Fibroblast of mammary gland (primary cell): ENCODE measurements around the gene CRHR2.

Source experiments
- DNase-seq: peaks from one replicate; pipeline ENCODE4 v3.0.0-alpha.2; 2010; ENCODE audit warnings: low read depth
- H3K4me3 ChIP-seq: 2 replicates; pipeline ENCODE4 v1.5.1; 2011; ENCODE audit warnings: low read depth, mild to moderate bottlenecking, low read length, moderate library complexity; ENCODE audit not compliant: control insufficient read depth
- TF ChIP-seq, protein P1 (sequence below): conservative IDR thresholded peaks from 2 replicates; pipeline ENCODE4 v1.5.1; 2011; ENCODE audit warnings: low read depth, low read length, inconsistent platforms; ENCODE audit not compliant: control insufficient read depth, insufficient read depth

CRHR2 gene

DNA sequence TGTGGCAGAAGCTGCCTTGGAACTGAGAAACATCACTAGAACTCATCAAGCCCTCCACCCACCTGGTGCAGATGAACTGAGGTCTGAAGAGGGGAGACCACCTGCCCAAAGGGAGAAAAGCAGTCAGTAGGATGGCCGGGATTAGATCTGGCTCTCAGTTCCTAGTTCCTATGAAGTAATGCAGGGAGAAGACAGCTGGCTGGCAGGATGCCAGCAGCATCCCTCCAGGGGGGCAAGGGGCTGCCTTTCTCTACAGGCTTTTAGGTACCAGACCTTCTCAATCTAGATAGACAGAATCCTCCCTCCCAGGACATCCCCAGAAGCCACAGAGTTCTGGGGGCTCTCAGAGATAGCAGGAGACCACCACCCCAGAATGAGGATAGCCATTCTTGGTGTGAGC, 7.8 kb downstream of the CRHR2 start:
- DNase-seq = no peak
- TF ChIP-seq, protein P1, sequence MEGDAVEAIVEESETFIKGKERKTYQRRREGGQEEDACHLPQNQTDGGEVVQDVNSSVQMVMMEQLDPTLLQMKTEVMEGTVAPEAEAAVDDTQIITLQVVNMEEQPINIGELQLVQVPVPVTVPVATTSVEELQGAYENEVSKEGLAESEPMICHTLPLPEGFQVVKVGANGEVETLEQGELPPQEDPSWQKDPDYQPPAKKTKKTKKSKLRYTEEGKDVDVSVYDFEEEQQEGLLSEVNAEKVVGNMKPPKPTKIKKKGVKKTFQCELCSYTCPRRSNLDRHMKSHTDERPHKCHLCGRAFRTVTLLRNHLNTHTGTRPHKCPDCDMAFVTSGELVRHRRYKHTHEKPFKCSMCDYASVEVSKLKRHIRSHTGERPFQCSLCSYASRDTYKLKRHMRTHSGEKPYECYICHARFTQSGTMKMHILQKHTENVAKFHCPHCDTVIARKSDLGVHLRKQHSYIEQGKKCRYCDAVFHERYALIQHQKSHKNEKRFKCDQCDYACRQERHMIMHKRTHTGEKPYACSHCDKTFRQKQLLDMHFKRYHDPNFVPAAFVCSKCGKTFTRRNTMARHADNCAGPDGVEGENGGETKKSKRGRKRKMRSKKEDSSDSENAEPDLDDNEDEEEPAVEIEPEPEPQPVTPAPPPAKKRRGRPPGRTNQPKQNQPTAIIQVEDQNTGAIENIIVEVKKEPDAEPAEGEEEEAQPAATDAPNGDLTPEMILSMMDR = no peak

DNA sequence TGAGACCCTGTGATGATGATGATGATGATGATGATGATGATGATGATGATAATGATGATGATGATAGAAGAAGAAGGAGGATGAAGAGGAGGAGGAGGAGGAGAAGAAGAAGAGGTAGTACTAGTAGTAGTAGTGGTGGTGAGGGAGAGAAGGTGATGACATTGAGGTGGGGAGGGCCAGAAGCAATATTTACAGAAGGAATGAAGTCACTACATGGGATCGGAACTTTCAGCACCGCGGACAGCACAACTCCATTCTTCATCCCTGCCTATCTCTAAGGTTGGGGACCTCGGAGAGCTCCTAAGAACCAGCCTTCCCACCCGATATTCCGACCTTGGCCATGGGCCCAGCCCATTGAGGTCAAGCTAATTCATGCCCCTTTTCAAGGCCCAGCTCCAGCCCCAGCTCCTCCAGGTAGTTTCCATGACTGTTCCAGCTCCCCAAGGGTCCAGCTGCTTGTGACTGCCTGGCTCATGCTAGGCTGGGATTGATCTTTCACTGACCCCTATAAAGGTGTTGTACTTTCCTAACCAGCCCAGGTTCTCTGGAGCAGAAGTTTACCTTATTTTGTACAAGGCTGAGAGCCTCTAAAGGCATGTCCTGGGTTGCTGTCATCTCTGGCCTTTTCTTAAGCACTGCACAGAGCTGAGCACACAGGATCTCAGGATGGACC, 10.3 kb downstream of the CRHR2 start:
- H3K4me3 ChIP-seq = no peak overlapping the region
- DNase-seq = peak; percentile 78
- TF ChIP-seq, protein P1 = no peak

More for the DNA sequence above, 7.8 kb downstream of the CRHR2 start:
- H3K4me3 ChIP-seq = no peak overlapping the region

DNA sequence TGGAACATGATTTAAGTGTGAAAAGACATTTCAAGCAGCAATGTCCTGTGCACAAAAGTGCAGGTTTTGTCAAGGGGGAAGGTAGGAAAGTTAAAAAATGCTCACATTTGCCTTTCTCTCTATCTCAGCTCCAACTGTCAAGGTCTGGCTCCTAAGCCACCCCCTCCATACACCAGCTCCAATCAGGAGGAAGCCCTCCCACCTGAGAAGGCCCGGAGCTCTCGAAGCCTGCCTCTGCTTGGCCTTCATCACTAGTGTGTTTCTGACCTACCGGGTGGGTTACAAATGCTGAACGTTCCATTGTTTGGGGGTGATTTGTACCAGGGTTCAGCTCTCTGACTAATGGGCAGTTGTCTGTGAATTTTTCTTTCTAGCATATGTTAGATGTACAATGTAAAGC, 14.2 kb downstream of the CRHR2 start:
- H3K4me3 ChIP-seq = no peak overlapping the region
- no peak for DNase-seq
- TF ChIP-seq, protein P1 = no peak

DNA sequence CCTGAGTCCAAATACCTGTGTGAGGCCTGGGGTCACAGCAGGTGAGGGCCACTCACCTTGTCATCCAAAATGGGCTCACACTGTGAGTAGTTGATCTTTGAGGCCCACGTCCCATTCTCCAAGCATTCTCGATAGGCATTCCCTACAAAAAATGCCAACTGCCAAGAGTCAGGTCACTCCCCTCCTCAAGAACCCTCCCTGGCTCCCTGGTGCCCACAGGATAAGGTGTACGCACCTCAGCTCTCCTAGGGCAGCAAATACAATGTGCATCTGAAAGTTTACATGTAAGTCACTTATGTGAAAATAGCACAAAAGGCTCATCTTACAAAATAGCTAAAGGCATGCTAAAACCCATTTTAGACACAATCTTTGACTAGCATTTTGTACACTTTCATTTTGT, 15.1 kb downstream of the CRHR2 start:
- TF ChIP-seq, protein P1 = no peak
- DNase-seq = no peak
- H3K4me3 ChIP-seq = no peak overlapping the region

DNA sequence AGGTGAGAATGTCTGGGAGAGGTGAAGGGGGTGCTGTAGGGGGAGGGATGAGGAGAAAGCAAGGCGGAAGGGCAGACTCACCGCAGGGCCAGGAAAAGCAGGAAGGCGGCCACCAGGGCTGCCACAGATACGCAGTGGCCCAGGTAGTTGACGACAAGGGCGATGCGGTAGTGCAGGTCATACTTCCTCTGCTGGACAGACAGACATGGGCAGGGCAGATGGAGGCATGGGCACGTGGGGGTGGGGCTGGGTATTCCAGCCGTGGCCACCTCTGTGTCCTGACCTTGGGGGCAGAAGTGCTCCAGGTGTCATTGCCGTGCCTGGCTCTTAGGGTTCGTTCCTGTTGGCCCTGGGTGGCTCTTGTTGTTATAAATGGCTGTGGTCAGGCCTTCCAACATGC, 16.8 kb downstream of the CRHR2 start:
- TF ChIP-seq, protein P1 = no peak
- no peak for DNase-seq

DNA sequence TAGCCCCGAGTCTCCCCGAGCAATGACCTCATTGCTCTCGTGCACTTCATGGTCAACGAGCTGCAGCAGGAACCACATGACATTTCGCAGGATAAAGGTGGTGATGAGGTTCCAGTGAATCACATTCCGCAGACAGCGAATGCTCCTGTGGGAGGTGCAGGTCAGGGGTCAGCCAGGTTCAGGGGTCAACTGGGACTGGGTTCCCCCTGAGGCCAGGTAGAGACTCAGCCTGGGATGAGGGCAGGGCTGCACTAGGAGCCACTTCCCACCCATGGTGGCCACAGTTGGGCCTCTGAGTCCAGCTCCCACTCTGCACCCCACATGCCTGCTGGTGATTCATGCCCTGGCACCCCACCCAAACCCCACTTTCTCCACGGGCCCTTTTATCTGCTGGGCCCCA, 17.2 kb downstream of the CRHR2 start:
- TF ChIP-seq, protein P1 = no peak
- no peak for DNase-seq
- H3K4me3 ChIP-seq = no peak overlapping the region

More for the DNA sequence above, 16.8 kb downstream of the CRHR2 start:
- no peak overlapping the region for H3K4me3 ChIP-seq

DNA sequence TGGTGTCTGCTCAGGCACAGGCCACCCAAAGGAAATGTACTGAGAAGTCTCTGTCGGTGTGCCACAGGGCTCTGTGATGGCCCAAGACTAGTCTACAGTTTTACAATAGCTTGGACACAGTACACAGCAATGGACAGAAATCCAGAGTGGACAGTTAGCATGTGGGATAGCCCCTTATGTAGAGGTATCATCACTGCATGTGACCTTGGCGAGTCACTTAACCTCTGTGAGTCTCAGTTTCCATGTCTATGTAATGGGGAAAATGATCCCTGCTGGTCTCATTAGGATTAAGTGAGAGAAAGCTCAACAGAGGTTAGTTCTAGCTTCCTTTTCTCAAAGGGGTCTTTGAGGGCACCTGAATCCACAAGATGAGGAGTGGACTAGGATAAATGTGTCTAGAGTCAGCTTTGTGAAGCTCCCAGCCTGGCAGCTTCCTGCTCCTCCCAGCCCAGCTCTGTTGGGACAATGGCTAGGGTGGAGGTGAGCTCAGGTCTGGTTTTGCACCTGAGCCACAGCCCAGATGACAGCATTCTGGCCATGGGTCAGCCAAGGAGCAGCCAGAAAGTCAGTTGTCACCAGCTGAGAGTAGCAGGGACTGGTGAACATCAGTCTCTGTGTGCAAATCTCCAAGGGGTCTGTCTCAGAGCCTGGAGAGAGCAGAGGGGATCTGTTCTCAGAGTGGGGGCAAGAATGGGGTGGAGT, 17.9 kb downstream of the CRHR2 start:
- TF ChIP-seq, protein P1 = no peak

More for the DNA sequence above, 17.9 kb downstream of the CRHR2 start:
- DNase-seq = no peak
- no peak overlapping the region for H3K4me3 ChIP-seq
